GM23248 (cell line): ENCODE data around the gene RPH3AL.
"Not testable (repeated sequence)": the region's sequence is repeated elsewhere in the genome, so short reads cannot be mapped to it uniquely, and the experiment has no call there.

Source experiments
- EZH2 ChIP-seq: fragments of 200-600 bp; sonication (generic); IDR thresholded peaks from 2 replicates; pipeline ENCODE4 v1.6.1; 2018; ENCODE audit warnings: antibody characterized with exemption, mild to moderate bottlenecking; ENCODE audit not compliant: insufficient read depth, poor library complexity, severe bottlenecking
- EZH2phosphoT487 ChIP-seq: fragments of 200-600 bp; sonication (generic); IDR thresholded peaks from 2 replicates; pipeline ENCODE4 v1.6.1; 2018; ENCODE audit warnings: antibody characterized with exemption, moderate library complexity, mild to moderate bottlenecking, low read depth; ENCODE audit not compliant: insufficient read depth

GRCh38 chr17:317070-317469, 35.5 kb downstream of the RPH3AL start:
- not testable (repeated sequence) for TF ChIP-seq EZH2phosphoT487, EZH2
